GM19455 (cell line): ENCODE results near the gene UBAC2.

Experiments used
- ATAC-seq: cut with Tn5 transposase; IDR thresholded peaks from one replicate; pipeline ENCODE4 v1.9.1; 2021; ENCODE audit not compliant: unreplicated experiment

The UBAC2 gene

DNA sequence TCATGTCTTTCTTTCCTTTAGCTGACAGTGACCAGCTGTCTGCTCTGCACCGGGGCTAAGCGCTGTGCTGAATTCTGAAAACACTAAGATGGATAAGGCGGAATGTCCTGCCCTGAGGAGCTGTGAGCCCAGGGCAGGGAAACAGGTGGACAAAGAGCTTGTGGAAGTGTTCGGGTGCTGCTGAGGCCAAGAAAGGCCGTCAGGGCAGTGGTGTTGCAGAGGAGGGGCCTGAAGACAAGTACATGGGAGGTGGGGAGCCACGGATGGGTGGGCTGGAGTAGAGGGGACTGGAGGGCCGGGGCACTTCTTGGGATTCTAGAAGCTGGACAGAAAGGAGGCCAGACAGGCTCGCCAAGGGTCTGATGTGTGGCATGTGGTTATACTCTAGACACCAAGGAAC is 172.8 kb downstream of the UBAC2 start:
- ATAC-seq = no peak

DNA sequence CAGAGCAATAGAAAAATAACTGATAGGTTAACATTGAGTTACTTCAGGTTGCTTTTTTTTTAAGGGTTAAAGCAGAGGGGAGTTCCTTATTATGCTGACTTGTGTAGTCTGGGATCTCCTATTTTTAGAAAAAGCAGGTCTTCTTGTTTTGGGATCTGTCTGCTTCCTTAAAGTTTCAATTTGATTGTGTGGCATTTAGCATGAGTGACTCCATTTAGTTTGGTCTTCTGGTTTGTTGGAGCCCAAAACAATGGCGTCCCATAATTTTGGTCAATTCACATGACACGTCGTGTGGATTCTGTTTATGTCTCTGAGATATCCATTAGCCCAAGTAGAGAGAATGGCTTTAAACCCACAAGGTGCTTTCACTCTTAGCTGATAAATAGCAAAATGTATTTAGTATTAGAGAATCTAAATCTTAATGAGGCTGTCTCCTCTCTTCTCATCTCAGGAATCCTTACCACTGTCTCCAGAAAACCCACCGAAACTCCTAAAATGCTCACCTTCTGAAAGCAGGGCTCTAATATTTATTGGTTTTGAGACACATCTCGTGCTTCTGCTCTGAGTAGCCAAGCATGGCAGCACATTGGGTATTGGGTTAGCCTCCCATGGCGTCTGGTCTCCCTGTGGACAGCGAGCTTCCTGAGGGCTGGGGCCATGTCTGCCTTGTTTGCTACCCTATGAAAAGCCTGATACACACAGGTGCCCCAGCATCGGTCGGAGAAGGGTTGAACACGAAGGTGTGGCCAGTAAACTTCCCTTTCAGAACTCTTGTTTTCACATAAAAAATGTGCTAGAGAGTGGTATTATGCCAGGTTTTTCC is 173.7 kb downstream of the UBAC2 start:
- peak; percentile 29 for ATAC-seq

DNA sequence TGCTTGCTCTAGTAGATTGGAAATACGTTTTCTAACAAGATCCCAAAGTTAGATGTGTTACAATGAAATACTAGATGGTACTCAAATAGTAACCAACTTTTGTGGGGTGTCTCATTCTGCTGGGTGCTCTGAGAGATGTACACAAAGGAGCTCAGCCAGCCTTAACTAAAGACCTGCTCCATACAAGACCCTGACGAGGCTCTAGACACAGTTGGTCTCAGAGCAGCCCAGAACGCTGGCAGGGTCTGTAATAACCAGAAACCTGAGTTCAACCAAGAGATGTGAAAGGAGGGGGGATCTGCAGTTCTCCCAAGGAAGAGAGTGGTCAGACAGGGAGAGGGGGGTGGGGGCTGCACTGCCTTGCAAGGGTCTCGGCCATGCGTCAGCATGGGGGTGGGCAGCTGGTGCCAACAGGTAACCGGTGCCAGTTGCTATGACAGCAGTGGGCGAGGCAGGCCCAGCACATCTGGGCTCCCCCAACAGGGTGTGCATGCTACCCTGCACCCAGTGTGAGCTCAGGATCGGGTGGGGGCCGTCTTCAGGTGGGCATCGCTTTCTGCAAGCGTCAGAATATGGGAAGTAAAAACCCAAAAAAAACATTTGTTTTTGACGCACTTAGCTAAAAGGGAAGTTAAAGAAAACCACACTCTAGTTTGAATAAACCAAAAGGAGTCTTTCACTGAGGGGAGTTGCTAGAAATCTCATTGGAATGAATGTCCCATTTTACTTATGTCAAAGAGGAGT is 174.5 kb downstream of the UBAC2 start:
- ATAC-seq = peak; percentile 50

DNA sequence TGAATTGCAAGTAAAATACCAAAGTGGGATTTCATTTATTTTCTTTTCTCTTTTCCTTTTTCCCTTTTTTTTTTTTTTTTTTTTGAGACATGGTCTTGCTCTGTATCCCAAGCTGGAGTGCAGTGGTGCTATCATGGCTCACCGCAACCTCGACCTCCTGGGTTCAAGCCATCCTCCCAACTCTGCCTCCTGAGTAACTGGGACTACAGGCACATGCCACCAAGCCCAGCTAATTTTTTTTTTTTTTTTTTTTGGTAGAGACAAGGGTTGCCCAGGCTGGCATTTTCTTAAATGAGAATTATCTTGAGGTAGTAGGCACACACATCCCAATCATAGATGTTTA is 175.1 kb downstream of the UBAC2 start:
- ATAC-seq = no peak

DNA sequence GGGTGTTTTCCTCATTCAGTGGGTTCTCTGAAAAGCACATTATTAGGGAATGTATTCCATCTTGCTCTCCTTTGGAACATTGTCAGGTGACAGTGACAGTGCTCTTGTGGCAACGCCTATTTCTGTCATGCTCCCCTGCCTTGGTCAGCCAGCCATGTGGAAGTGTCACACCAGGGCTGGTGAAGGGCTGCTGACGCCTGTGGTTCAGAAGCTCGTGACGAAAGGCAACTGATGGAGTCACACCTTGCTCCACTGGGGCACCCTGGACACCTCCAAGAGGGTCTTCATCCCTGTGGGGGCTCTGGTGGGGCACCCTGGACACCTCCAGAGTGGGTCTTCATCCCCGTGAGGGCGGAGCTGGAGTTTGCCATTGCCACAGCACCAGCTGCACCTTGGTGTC is 175.5 kb downstream of the UBAC2 start:
- no peak for ATAC-seq

DNA sequence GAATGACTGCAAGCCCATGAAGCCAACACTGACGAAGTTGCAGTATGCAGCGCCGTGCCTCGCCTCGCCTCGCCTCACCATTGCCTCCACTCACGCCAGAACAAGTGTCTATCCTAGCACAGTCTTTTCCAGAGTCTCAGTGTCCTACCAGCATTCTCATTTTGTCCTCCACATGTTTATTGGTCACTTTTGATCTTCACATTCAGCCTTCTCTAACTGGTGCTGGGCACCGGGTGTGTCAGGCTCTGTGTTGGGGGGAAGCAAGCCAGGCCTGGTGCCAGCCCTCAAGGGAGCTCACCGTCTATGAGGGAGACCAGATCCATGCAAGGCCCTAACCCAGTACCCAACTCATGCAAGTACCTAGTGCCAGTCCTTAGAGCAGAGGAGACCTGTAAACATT is 176.3 kb downstream of the UBAC2 start:
- no peak for ATAC-seq

DNA sequence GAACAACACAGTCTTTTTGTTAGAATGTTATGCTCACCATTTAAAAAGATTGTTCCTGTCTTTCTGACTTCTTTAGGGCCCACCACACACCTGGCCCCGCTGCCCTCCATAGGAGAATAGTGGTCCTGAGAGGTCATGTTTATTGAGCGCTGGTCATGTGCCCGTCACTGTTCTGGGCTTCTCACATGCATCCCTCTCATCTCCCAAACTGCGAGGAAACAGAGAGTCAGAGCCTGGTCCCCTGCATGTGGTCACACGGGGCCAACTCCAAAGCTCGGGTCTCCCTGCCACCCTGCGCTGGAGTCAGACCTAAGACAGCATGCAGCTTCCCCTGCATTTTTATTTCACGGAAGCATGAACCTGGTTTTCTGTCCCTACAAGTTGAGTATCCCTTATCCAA is 177.0 kb downstream of the UBAC2 start:
- ATAC-seq = no peak

DNA sequence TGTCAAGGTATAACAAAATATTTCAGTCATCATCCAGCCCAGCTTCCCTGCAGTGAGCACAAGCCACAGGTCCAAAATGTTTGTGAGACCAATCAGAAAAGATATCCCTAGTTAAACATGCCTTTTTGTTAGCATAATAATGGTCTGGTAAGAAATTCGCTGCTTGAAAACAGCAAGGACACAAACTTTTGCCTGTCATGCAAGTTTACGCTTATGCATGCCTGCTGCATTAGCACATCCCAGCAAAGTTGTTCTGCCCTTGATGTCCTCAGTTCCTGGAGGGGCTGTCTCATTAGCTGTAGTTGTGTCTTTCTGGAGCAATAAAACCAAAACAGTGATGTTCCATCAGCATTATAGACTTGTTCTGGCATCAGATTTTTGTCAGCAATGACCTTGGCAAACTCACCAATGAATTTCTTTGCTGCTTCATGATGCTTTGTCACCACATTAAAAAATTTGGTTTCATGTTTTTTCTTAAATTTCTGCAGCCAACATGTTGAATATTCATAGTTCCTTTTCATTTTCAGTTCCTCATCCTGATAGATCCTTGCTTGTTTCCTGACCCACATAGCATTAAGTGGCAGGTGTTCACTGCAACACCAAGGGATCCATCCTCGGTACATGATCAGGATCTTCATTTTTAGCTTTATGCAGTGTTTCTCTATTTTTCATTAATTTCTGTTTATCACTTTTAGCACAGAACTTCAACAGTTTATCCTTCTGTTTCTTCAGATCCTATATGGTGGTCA is 178.5 kb downstream of the UBAC2 start:
- no peak for ATAC-seq

DNA sequence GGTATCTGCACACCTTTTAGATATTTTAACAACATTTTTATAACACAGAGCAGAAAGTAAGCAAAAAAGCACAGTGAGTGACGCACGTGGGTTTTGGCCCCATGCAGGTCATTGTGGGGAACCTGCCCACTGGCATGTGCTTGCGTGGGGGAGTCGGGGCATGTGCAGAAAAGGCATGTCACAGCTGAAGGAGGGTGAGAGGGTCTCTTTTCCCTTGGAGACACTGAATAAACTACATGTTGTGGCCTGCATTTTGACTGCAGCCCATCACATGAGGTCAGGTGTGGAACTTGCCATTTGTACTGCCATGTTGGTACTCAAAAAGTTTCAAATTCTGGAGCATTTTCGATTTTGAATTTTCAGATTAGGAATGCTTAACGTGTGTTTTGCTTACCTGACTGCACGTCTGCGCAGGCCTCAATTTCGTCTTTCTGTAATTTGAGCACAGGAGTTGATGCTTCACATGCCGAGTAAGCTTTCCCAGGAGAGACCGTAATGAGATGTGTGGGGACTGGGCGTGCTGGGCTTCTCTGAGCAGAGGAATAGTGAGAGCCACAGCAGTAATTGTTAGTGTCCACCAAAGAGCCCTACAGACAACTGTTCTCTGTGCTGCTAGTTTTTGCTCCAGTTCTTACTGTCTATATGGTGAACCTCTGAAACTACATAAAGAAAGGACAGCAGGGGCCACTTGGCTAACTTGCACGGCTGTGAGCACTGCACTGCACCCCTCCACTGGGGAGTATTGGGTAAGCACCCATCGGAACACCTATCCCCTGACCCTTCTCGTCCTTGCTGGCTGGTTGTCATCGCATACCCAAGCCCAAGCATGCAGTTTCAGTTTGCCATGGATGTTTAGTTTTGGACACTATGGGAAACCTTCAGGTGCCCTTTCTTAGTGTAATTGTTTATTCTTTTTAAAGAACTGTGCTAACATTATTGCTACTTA is 179.5 kb downstream of the UBAC2 start:
- ATAC-seq = no peak

DNA sequence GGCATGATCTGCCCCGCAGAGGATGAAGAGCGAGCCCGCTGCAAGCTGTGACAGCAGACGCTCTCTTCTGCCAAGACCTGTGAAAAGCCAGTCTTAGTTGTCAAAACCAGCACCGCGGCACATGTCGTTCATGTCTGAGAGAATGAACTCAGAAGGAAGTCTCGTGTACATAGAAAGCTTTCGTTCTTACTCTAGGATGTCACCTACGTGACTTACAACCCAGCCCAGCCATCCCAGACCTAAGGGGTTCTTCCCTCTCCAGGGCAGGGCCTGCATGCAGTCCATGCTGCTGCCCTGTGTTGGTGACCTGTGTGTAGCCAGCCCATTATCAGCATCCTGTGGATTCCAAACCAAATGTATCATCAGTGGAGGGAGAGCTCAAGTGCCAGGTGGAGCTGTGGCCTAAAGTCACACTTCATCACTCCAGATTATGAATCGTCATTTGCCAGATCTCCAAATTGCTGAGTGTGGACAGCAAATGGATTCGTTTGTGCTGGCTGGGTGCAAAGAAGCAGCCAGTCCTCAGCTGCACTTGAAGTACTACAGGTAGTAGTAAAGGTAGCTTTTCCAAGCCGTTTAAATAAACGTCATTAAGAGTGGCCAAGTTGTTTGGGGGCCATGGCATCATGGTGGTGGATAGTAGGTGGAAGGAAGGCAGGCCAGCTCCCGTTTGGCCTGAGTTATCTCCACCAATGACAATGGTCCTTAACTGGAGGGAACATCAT is 180.4 kb downstream of the UBAC2 start:
- ATAC-seq = peak; percentile 71

DNA sequence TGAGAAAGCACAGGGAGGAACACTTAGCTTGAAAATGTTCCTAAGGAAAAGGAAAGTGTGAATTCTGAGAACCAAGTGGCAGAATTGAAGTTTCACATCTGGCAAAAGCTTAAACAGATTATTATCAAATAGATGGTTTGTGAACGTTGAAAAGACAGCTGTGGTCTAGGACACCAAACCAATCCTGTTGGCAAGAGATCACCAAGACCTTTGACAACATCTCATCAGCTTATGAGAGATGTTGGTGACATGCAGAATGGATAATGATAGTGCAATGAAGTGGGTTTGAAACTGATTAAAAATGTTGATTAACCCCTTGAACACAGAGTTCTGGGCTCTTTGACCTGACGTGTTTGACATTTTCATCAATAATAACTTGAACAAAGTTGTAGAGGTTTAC is 181.1 kb downstream of the UBAC2 start:
- ATAC-seq = no peak

DNA sequence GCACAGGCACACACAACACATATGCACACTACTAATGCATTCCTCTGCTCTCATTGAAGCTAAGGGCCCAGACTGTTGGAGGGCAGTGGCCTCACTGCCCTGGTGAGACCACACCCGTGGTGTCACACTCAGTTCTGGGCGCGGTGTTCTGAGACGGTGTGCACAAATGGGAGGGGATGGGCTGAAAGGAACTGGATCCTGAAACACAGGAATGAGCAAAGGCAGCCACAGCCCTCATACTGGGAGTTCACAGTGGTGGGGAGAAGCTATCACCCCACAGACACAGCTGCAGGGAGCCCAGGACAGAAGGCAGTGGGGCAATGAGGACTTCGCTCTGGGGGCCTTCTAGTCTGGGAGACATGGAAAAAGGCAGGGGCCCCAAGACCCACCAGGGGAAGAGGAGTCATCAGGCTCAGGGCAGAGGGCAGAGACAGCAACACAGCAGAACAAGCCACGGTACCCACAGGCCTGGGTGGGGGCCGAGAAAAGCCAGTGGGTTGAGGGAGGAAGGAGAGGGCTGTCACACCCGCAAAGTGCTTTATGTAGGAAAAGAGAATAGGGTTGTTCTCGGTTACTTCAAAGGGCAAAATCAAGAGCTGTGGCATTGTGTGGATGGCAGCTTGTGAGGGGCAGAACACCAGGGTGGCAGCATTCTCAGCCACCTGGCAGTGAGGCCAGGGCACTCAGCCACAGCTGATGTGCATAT is 181.9 kb downstream of the UBAC2 start:
- no peak for ATAC-seq

DNA sequence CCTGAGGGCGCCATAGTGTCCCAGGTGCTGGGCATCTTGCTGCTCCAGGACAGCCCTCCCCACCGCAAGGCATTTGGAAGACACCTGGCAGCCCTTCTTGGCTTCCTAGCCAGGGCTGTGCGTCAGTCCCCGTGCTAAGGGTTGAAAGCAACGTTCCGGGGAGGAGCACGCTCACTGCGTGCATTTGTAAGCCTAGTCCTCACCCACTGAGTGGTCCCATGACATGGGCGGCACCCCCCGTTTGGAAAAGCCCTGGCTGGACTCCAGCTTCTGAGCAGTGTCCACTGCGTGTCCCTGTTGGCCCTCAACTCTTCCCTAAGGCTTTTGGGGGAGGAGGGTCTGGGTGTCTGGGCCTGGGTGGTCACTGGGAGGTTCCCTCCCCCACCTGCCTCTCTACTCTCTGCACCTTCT is 182.9 kb downstream of the UBAC2 start:
- no peak for ATAC-seq

DNA sequence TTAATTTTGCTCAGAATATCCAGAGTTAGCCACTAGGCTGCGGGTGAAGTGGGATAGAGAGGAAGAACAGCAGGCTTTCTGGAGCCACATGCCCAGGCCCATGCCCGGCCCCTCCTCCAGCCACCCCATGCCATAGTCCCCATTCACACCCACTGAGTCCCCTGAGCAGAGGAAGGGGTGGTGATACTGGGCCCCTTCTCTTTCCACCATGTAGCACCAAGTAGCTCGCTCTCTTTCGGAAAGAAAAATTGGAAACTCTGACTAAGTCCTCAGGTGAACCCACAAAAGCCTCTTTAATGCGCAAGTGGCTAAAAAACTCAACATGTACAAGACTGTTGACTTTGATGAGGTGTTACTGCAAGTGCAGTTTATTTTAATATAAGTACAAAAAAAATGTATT is 183.3 kb downstream of the UBAC2 start:
- no peak for ATAC-seq

DNA sequence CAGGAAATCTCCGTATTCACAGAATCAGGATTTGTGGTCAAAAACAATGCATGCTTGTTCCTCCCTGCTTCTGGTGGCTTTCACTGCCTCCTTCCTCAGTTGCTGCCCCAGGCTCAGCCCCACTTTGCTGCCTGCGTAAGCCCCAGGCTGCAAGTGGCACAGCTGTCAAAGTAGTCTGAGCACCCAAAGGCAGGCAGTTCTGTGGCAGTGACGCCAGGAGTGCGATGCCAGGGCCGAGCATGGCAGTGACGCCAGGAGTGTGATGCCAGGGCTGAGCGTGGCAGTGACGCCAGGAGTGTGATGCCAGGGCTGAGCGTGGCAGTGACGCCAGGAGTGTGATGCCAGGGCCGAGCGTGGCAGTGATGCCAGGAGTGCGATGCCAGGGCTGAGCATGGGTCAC is 183.8 kb downstream of the UBAC2 start:
- no peak for ATAC-seq

DNA sequence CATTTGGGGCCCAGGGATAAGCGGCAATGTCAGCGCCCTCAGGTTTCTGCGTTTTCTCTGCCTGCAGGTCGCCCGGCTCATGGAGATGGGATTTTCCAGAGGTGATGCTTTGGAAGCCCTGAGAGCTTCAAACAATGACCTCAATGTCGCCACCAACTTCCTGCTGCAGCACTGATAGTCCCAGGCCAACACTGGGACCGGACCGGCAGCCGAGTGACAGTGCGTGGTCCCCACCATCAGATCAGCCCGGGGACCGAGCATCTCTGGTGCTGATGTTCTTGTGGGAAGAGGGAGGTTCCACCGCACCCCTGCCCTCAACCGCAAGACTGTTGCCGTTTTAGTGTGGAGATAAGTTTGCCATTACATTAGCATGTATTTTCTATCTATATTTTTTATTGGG is 184.5 kb downstream of the UBAC2 start:
- ATAC-seq = no peak

DNA sequence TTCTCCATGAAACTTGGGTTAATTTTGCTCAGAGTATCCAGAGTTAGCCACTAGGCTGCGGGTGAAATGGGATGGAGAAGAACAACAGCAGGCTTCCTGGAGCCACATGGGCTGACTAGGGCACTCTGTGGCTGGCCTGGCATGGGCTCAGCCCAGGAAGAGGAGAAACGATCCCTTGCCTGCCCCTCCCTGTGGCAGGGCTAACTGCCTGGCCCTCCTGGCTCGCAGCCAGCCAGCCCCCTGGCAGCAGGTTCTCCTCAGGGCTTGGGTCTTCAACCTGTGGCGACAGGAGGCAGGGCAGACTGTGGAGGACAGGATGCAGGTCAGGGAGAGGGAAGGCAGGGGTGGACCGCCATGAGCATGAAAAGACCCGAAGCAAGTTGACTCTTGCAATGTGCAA is 185.3 kb downstream of the UBAC2 start:
- ATAC-seq = no peak

DNA sequence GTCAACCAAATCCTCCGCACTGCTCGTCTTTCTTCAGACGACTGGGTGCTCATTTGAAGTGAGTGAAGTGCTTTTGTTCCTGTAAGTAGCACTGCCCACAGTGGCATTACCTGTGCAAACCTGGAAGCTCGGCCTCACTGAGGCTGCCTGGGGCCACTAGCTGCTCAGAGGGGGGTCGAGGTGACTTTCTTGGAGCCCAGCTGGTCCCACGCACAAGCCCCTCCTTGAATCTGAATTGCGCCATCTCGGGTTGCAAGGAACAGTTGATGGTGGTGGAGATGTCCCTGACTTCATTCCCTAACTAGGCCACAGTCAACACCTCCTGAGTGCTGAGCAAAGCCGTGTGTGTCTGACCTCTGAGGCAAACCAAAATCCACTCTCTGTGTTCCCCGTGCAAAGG is 185.8 kb downstream of the UBAC2 start:
- no peak for ATAC-seq

DNA sequence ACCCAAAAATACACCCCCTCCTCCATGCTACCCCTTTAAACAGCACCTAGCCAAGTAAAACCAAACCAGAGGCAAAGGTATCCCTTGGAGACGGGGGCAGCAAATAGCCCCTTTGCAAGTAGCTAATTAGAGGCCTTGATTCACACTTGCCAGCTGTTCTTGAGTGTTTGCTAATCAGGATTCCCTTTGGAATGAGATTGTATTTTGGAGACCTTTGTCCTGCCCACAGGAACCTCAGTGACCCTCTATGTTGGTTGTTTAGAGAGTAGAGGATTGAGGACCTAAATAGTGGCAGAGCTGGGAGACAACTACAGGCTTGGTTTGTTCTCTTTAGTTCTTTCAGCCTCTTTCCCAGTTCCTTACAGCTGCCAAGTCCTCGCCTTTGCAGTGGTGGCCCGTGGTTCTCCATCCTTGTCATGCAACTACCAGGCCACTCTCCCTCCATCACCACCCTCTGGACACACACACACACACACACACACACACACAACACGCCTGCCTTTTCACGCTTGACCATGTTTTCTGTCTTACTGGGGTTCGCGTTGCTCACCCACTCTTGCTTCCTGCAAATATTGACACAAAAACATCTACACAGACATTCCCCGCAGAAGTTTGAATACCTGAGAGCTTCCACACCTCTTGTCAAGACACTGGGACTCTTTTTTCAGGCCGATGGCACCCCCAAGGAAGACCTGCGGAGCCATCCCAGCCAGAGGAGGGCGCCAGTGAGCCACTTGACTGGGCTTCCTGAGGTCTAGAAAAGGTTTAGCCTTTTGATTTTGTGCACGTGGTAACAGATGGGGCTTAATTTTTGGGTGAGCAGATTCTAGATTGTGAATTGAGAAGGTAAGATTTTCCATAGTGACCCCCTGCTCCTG is 186.5 kb downstream of the UBAC2 start:
- peak; percentile 59 for ATAC-seq
